ENCODE data around the gene SMYD5.

DNA sequence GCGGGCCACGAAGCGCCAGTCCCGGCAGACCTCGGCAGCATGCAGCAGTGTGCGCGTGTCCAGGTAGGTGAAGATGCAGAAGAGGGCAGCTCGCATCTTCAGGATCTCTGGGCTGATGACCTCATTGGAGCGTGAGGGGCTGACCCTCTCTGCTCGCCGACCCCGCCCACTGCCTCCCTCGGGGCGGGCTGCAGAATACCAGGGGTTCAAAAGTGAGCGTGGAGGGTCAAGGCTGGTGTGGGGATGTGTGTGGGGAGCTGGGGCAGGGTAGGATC lies 50.2 kb downstream of the SMYD5 start:
- TF ChIP-seq, protein P1, sequence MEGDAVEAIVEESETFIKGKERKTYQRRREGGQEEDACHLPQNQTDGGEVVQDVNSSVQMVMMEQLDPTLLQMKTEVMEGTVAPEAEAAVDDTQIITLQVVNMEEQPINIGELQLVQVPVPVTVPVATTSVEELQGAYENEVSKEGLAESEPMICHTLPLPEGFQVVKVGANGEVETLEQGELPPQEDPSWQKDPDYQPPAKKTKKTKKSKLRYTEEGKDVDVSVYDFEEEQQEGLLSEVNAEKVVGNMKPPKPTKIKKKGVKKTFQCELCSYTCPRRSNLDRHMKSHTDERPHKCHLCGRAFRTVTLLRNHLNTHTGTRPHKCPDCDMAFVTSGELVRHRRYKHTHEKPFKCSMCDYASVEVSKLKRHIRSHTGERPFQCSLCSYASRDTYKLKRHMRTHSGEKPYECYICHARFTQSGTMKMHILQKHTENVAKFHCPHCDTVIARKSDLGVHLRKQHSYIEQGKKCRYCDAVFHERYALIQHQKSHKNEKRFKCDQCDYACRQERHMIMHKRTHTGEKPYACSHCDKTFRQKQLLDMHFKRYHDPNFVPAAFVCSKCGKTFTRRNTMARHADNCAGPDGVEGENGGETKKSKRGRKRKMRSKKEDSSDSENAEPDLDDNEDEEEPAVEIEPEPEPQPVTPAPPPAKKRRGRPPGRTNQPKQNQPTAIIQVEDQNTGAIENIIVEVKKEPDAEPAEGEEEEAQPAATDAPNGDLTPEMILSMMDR (IDR thresholded peaks at IDR 0.05): no peak
- no peak for TF ChIP-seq POLR2A (IDR thresholded peaks at IDR 0.05)
